AG09319 (cell line): ENCODE measurements around the gene ZNF792.
"Not testable (repeated sequence)": the region's sequence is repeated elsewhere in the genome, so short reads cannot be mapped to it uniquely, and the experiment has no call there.

Experiments
- DNase-seq: peaks from one replicate; pipeline ENCODE4 v3.0.0-alpha.2; 2010; ENCODE audit warnings: low read depth; ENCODE audit errors: extremely low read depth
- TF ChIP-seq, protein P1 (sequence below): IDR thresholded peaks from 2 replicates; pipeline ENCODE4 v1.5.1; 2011; ENCODE audit warnings: low read depth, mild to moderate bottlenecking, inconsistent platforms, low read length, moderate library complexity

Gene ZNF792

DNA sequence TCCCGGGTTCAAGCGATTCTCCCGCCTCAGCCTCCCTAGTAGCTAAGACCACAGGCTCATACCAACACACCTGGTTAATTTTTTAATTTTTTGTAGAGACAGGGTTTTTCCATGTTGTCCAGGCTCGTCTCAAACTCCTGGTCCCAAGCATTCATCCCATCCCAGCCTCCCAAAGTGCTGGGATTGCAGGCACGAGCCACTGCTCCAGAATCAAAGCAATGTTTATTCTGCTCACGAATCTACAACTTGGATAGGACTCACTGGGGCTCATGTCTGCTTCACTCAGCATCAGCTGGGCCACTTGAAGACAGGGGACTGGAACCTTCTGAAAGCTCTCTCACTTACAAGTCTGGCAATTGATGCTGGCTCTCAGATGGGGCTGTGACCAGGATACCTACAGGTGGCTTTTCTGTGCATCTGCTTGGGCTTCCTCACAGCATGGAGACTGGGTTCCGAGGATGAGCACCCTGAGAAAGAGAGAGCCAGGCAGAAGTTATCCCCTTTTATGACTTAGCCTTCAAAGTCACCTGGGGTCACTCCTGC lies 8.2 kb upstream of the ZNF792 start:
- DNase-seq: no peak
- TF ChIP-seq, protein P1, sequence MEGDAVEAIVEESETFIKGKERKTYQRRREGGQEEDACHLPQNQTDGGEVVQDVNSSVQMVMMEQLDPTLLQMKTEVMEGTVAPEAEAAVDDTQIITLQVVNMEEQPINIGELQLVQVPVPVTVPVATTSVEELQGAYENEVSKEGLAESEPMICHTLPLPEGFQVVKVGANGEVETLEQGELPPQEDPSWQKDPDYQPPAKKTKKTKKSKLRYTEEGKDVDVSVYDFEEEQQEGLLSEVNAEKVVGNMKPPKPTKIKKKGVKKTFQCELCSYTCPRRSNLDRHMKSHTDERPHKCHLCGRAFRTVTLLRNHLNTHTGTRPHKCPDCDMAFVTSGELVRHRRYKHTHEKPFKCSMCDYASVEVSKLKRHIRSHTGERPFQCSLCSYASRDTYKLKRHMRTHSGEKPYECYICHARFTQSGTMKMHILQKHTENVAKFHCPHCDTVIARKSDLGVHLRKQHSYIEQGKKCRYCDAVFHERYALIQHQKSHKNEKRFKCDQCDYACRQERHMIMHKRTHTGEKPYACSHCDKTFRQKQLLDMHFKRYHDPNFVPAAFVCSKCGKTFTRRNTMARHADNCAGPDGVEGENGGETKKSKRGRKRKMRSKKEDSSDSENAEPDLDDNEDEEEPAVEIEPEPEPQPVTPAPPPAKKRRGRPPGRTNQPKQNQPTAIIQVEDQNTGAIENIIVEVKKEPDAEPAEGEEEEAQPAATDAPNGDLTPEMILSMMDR: no peak

DNA sequence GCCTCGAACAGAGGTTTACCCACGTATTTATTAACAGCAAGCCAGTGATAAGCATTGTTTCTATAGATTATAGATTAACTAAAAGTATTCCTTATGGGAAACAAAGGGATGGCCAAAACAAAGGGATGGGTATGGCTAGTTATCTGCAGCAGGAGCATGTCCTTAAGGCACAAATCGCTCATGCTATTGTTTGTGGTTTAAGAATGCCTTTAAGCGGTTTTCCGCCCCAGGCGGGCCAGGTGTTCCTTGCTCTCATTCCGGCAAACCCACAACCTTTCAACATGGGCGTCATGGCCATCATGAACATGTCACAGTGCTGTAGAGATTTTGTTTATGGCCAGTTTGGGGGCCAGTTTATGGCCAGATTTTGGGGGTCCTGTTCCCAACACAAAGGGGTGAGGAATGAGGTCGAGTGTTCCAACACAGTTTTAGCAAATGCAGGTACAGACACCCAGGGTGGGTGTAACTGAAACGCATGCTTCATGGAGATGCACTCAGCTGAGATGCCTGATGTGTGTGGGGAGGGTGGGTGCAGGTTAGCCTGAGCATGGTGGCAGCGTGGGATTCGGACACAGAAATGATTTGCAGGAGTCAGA lies 6.3 kb upstream of the ZNF792 start:
- DNase-seq: not testable (repeated sequence)

DNA sequence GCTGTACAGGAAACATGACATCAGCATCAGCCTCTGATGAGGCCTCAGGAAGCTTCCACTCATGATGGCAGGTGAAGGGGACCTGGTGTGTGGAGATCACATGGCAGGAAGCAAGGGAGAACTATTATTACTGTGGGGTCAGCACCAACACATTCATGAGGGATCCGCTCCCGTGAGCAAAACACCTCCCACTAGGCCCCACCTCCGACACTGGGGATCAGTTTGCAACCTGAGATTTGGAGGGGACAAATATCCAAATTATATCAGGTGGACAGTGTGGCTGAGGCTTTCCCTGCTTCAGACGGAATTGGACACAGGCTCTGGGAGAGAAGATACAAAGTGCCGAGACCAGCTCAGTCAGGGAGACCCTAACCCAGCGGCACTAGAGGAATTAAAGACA lies 5.7 kb upstream of the ZNF792 start:
- TF ChIP-seq, protein P1: no peak
- no peak for DNase-seq

DNA sequence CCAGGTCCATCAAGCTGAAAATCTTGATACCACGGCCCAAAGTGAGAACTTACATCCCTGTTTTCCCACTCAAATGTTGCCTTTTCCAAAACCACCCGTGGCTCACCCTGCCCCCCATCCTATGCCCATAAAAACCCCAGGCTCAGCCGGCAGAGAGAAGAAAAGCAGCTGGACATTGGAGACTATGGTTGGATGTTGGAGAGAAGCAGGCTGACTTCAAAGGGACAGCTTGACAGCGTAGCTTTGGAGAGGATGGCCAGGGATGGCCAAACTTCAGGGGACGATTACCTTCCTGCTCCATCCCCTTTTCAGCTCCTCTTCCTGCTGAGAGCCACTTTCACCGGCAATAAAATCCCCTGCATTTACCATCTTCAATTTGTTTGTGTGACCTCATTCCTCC lies 3.5 kb upstream of the ZNF792 start:
- no peak for DNase-seq
- TF ChIP-seq, protein P1: no peak

DNA sequence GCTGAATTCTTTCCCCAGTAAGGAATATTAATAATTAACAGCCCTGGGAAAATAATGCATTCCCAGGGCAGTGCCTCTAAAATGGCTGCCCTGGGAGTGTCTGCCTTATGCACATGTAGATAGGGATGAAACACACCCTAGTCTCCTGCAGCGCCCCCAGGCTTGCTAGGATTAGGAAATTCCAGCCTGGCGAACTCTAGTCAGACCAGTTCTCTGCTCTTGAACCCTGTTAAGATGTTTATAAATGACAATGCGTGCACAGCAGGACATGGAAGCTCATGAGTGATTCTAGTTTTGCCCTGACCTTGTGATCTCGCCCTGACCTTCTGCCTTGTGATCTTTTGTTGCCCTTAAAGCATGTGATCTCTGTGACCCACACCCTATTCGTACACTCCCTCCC lies 1.5 kb upstream of the ZNF792 start:
- not testable (repeated sequence) for DNase-seq

DNA sequence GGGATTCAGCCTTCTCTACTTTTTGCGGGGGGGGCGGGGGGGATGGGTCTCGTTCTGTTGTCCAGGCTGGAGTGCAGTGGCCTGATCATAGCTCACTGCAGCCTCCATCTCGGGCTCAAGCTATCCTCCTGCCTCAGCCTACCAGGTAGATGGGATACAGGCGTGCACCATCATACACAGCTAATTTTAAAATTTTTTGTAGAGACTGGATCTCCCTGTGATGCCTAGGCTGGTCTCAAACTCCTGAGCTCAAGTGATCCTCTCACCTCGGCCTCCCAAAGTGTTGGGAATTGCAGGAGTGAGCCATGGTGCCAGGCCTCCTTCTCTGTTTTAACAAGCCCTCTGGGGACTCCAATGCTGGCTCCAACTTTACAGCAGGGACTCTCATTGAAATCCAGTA lies 569 bp upstream of the ZNF792 start:
- TF ChIP-seq, protein P1: no peak

DNA sequence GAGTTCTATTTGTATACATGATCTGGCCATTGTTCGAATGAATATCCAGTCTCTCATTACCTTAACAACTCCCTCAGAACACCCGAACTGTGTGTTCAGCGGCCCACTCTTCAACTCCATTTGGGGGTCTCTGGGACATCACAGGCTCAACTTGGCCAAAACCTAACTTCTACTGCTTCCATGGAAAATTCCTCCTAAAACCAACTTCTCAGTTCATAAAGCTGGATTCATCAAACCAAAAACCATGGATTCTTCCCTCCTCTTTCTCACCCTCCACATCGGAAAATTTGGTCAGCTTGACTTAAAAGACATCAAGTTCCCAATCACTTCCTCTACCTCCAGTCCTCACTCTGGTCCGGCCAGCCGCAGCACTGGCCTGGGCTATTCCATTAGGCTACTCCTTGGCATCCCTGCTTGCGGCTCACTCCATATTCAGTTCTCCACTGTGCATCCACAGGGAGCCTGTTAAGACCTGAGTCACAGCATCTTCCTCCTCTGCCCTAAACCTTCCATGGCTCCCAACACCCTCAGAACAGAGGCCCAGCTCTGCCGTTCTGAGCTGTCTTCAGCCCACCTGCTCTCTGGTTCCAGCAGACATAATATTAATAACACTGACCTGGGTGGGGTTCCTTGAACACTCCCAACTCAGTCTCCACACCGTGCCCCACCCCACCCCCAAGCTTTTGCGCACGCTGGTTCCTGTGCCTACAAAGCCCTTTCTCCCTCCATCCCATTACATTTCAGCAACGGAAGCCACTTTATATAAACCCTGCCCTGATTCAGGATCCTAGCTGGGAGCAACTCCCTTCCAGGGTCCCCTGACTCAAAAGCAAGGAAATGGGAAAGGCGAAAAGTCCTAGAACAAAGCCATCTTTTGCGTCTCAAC lies 1.1 kb downstream of the ZNF792 start:
- TF ChIP-seq, protein P1: no peak
- DNase-seq: no peak

More for the DNA sequence above, 569 bp upstream of the ZNF792 start:
- DNase-seq: no peak
